HFFc6 (cell line): ENCODE measurements around the gene STK32A. TPM values are rescaled to one million over a fixed set of nuclear protein-coding genes. Genes with fewer than 3 reads are reported as not detected.
A peak's percentile ranks its signal among the peaks of the same experiment; 100 is the strongest.

ENCODE experiments used
- DNase-seq: peaks from one replicate; pipeline ENCODE4 v3.0.0-alpha.2; 2018
- H3K27ac Mint-ChIP-seq: 2 replicates; pipeline ENCODE4 v1.8.0; 2020; ENCODE audit warnings: mild to moderate bottlenecking, mixed read lengths
- H3K27me3 Mint-ChIP-seq: 2 replicates; pipeline ENCODE4 v1.8.0; 2021; ENCODE audit warnings: mild to moderate bottlenecking, moderate library complexity, mixed read lengths; ENCODE audit not compliant: insufficient read depth
- H3K36me3 Mint-ChIP-seq: 2 replicates; pipeline ENCODE4 v1.8.0; 2021; ENCODE audit warnings: low read depth, mixed read lengths
- H3K4me1 Mint-ChIP-seq: 2 replicates; pipeline ENCODE4 v1.8.0; 2020; ENCODE audit warnings: low read depth, mixed read lengths
- H3K4me3 Mint-ChIP-seq: 2 replicates; pipeline ENCODE4 v1.8.0; 2020; ENCODE audit warnings: mild to moderate bottlenecking, moderate library complexity, mixed read lengths
- H3K9me3 Mint-ChIP-seq: 2 replicates; pipeline ENCODE4 v1.8.0; 2020; ENCODE audit warnings: mild to moderate bottlenecking, mixed read lengths
- CTCF ChIP-seq: fragments of 200-600 bp; sonication (generic); IDR thresholded peaks from 2 replicates; pipeline ENCODE4 v1.5.0; 2021; ENCODE audit warnings: antibody characterized with exemption, mild to moderate bottlenecking
- total RNA-seq, 6 experiments: library from RNA; stranded (reverse); fragmentation: NEBNext Ultra II Directional; extraction: Animal tissue kit (Norgen Biotek cat#: 25700); gene quantifications; 2 replicates in 1 of 6; 3 replicates in 5 of 6; pipeline ENCODE4 v1.2.3, GENCODE V29; 2021

The STK32A gene
- total RNA-seq, 6 experiments from 2014 or later: 0.21 to 1.4 (median 0.91) TPM

GRCh38 chr5:147327905-147328304, 93.1 kb downstream of the STK32A start:
- Mint-ChIP-seq H3K27me3 (peaks cover 12% of the 10 kb centered on the region), H3K9me3 (no peaks in the 10 kb centered on the region), H3K36me3 (no peaks in the 10 kb centered on the region), H3K4me3 (no peak overlapping the region), H3K4me1 (no peaks in the 10 kb centered on the region), H3K27ac (no peak overlapping the region)
- TF ChIP-seq CTCF: no peak
- DNase-seq: no peak

- DNase-seq: no peak
- Mint-ChIP-seq H3K36me3 (no peaks in the 10 kb centered on the region), H3K9me3 (no peaks in the 10 kb centered on the region), H3K27me3 (peaks cover 11% of the 10 kb centered on the region), H3K4me1 (no peaks in the 10 kb centered on the region), H3K4me3 (no peak overlapping the region), H3K27ac (no peak overlapping the region)
- TF ChIP-seq CTCF: no peak
These were observed 97.8 kb downstream of the STK32A start for GRCh38 chr5:147332658-147333057.

- no peaks in the 10 kb centered on the region for H3K4me1 Mint-ChIP-seq
- H3K27me3 Mint-ChIP-seq: peaks cover 1% of the 10 kb centered on the region; the same call in 1 of the 2 replicates
- no peak for TF ChIP-seq CTCF
- H3K9me3 Mint-ChIP-seq: no peaks in the 10 kb centered on the region
- no peaks in the 10 kb centered on the region for H3K36me3 Mint-ChIP-seq
- no peak for DNase-seq
- no peak overlapping the region for H3K27ac Mint-ChIP-seq
- no peak overlapping the region for H3K4me3 Mint-ChIP-seq
These were observed 102.0 kb downstream of the STK32A start for GRCh38 chr5:147336876-147337275.

GRCh38 chr5:147339313-147339712, 104.5 kb downstream of the STK32A start:
- H3K36me3 Mint-ChIP-seq: no peaks in the 10 kb centered on the region
- no peaks in the 10 kb centered on the region for H3K9me3 Mint-ChIP-seq
- peak; percentile 38 for TF ChIP-seq CTCF
- no peak overlapping the region for H3K4me3 Mint-ChIP-seq
- no peak for DNase-seq
- H3K27ac Mint-ChIP-seq: no peak overlapping the region
- peaks cover 1% of the 10 kb centered on the region; the same call in 1 of the 2 replicates for H3K27me3 Mint-ChIP-seq
- no peaks in the 10 kb centered on the region for H3K4me1 Mint-ChIP-seq

- H3K36me3 Mint-ChIP-seq: no peaks in the 10 kb centered on the region
- no peak for TF ChIP-seq CTCF
- peaks cover 1% of the 10 kb centered on the region; the same call in 1 of the 2 replicates for H3K27me3 Mint-ChIP-seq
- H3K4me3 Mint-ChIP-seq: no peak overlapping the region
- H3K27ac Mint-ChIP-seq: no peak overlapping the region
- H3K4me1 Mint-ChIP-seq: no peaks in the 10 kb centered on the region
- no peaks in the 10 kb centered on the region for H3K9me3 Mint-ChIP-seq
- no peak for DNase-seq
These were observed 106.1 kb downstream of the STK32A start for GRCh38 chr5:147340941-147341340.

GRCh38 chr5:147341345-147341744, 106.5 kb downstream of the STK32A start:
- no peaks in the 10 kb centered on the region for H3K9me3 Mint-ChIP-seq

More at GRCh38 chr5:147341345-147341744, 106.5 kb downstream of the STK32A start:
- peaks cover 1% of the 10 kb centered on the region; the same call in 1 of the 2 replicates for H3K27me3 Mint-ChIP-seq
- H3K36me3 Mint-ChIP-seq: no peaks in the 10 kb centered on the region
- H3K4me1 Mint-ChIP-seq: no peaks in the 10 kb centered on the region
- no peak for DNase-seq
- TF ChIP-seq CTCF: no peak
- H3K4me3 Mint-ChIP-seq: no peak overlapping the region
- H3K27ac Mint-ChIP-seq: no peak overlapping the region
